NCI-H2171 (cell line): ENCODE data around the gene BMP8B.
"Not testable (repeated sequence)": the region's sequence is repeated elsewhere in the genome, so short reads cannot be mapped to it uniquely, and the experiment has no call there.

Experiments used
- DNase-seq: peaks from one replicate; lab custom pipeline; 2025; lab: John Stamatoyannopoulos, UW

The BMP8B gene

DNA sequence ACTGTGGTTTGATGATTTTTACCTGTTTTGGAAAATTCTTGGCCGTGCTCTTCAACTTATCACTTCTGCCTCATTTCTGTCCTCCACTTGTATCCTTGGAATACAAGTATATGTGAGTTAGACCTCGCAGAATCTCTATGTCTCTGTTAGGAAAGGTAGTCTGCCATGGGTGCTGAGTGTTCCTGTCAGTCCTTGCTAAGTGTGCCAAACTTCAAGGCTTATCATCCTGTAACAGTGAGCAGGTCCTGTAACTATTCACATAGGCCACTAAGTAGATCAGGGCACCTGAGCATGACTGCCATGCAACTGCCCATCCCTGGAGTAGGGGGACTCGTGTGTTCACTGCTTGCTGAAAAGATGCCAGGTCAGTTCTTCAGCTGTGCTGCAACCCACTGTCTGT, 24.2 kb upstream of the BMP8B start:
- DNase-seq, result no peak

DNA sequence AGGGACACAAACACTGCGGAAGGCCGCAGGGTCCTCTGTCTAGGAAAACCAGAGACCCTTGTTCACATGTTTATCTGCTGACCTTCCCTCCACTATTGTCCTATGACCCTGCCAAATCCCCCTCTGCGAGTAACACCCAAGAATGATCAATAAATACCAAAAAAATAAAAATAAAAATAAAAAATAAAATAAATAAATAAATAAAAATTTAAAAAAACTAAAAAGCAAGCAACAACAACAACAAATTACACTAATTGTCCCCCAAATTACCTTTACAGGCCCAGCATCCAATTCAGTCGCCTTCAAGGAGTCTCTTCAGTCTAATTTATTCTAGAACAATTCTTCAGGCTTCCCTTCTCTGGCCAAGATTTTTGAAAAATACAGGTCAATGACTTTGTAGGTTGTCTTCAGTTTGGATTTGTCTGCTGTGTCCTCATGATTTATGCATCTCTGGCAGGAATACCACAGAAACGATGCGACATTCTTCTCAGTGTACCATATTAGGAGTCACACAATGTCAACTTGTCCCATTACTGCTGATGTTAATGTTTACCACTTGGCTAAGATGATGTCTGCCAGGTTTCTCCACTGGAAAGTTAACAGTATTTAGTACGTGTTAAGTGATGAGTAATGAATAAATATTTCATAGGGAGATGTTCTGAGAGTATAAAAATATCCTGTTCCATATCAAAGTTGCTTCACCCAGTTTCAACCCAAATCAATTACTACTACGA, 20.3 kb upstream of the BMP8B start:
- DNase-seq, result no peak

DNA sequence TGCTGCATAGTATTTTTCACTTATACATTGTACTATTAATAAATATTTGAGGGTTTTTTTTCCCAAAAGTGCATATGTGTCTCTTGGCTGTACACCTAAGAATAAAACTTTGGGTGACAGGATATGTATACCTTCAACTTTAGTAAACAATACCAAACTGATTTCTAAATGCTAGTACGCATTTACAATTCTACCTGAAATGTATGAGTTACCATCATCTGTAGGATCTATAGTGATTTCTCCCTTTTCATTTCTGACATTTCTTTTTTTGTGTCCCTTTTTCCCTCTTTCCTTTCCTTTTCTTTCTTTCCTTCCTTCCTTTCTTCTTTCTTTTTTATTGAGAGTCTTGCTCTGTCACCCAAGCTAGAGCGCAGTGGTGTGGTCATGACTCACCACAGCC, 16.7 kb upstream of the BMP8B start:
- DNase-seq, result no peak

DNA sequence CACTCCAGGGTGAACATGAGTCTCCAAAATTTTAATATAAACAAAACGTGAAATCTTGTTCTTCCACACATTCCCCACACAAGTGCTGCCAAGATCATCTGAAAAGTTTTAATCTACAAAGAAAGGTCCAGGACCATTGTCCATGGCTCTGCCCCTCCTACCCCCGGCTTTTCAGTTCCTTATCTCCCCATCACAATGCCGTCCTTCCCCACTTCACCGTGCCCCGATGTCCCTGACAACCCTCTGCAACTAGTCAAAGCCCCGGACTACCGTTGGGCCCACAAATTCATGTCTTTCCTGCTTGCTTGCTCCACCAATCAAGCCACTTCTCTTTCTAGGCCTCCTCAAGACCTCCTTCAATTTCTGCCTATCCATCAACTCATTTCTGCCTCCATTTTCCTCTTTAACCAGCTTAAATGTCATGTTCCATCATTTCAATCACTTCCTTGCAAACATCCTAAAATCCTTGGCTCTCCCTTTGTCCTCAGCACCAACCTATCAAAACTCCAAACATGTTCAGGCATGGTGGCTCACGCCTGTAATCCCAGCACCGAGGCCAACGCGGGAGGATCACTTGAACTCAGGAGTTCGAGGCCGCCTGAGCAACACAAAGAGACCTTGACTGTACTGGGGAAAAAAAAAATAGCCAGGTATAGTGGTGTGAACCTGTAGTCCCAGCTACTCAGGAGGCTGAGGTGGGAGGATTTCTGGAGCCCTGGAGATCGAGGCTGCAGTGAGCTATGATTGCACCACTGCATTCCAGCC, 14.0 kb upstream of the BMP8B start:
- DNase-seq, result no peak

DNA sequence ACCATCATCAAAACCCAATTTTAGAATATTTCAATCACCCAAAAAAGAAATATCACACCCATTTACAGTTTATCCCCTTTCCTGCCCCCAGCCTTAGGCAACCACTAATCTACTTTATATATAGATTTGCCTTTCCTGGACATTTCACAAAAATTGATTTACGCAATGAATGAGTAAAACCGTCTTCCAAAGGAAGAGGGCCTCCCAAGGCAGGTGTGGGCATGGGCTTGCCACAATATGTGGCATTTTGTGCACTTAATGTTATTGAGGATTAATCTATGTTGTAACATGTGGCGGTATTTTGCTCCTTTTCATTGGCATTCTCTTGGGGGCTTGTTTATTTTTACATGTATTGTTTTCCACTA, 11.8 kb upstream of the BMP8B start:
- no peak for DNase-seq

DNA sequence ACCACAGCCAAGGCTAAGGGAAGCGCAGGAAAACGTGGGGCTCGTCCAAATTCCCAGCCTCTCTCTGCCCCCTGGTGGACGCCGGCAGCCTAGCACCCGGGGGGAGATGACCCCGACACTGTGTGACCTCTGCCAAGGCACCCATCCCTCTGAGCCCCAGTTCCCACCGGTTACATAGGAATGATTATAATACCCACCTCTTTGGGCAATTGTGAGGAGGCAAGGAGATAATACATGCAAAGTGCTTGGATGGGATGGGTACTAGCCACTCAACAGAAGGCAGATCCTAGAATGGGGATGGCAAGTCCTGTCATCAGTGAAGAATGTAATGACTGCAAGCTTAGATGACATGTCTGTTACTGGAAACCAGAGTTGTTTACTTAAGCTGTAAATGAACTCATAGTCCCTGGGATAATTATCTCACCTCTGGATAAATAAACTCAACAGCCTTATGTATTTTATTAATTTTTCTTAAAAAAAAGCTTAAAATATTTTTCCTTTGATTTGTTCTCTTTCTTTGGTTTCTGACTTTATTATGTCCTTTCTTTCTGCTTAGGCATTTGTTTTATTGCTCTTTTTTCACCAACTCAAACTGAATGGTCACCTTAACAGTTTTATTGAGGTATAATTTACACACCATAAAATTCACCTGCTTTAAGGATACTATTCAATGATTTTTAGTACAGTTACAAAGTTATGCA, 11.3 kb upstream of the BMP8B start:
- no peak for DNase-seq

DNA sequence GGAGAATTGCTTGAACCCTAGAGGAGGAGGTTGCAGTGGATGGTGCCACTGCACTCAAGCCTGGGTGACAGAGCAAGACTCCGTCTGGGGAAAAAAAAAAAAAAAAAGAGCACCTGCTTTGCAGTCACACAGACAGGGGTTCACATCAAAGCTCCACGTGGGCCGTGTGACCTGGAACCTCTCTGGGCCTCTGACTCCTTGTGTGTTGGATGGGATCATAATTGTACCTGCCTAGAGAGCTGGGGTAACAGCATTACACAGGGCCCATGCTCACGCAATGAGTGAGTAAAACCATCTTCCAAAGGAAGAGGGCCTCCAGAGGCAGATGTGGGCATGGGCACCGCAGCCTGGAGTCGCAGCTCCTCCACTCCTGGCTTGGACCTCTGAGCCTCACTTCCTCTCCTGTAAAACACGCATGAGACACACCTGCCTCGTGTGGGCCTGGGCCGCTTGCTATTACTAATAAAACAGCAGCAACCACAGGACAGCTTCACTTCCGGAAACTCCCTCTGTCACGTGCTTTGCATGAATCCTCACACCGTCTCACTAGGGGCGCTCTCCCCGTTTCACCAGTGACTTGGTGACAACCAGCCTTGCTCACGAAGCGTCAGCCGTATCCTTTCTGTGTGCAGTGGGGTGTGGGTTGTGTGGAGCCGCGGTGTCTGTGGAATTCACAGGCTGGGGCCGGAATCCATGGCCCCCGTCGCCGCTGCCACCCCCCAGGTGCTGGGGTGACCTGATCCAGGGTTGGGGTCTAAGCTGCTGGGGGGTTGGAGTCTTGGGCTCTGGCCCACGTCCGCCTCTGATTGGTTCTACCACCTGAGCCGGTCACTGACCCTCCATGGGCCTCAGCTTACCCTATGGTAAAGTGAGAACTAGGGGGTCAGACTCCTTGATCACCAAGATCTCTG, 10.4 kb upstream of the BMP8B start:
- not testable (repeated sequence) for DNase-seq

DNA sequence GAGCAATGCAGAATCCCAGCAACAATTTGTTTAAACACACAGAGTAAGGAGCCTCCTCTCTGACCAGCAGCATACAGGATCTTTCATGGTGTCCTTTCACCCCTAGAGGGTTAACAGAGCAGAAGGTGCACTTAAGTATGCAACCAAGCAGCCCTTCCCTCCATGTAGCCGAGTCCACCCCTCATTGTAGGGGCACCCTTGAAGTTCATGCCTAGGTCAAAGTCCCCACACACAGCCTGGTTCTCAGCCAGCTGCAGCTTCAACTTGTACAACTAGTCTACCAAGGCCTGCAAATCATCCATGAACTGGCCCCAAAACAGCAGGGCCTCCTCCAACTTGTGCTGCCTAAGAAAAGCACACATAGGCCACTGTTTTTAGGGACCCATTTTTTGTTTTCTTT, 7.0 kb upstream of the BMP8B start:
- DNase-seq, result no peak

DNA sequence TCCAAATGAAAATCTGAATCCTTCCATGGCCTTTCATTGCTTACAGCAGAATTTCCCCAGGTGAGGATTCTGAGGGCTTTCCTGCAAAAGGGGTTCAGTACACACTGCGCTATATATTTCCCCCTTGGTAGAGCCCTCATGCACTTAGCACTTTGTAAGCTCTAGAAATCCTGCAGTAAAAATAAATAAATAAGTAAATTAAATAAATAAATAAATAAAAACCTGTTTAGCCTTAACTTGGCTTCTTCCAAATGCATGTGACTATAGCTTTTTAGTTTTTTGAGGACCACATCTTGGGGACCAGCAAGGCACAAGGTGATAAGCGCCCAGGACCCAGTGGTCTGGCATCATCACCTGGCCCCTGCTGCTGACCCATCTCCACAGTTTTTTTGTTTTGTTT, 3.2 kb upstream of the BMP8B start:
- no peak for DNase-seq

DNA sequence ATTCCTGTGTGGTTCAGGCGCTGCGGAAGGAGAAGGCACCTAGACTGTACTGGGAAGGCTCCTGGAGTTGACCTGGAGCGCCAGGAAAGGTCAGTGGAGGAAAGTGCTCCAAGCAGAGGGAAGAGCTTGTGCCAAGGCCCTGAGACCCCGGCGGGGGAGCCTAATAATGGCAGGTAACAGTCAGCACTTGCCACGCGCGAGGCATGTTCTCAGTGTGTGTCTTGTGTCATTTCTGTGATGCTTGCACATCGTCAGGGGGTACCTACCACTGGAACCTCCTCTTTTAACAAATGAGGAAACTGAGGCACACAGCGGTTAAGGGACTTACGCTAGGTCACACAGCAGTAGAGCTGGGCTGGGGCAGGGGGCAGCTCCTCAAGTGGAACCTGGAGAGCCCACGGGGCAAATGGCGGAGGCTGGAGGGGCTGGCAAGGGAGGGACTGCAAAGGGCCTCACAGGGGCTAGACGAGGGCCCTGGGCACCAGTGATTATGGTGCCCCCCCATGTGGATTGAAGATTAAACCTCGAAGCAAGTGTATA, 976 bp upstream of the BMP8B start:
- DNase-seq, result no peak

DNA sequence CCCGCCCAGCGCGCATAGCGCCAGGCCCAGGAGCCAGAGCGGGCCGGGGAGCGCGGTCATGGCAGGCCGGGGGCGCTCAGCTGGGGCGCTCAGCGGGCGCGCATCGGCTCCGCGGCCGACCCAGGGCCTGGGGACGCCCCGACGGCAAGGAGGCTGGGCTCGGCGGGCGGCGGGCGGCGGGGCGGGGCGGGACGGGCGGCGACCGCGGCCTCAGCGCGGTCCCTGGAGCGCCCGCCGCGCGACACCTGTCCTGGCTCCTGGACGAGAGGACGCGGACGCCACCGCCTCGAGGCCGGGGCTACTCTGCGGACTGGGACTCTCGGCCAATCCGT, 273 bp downstream of the BMP8B start:
- no peak for DNase-seq

DNA sequence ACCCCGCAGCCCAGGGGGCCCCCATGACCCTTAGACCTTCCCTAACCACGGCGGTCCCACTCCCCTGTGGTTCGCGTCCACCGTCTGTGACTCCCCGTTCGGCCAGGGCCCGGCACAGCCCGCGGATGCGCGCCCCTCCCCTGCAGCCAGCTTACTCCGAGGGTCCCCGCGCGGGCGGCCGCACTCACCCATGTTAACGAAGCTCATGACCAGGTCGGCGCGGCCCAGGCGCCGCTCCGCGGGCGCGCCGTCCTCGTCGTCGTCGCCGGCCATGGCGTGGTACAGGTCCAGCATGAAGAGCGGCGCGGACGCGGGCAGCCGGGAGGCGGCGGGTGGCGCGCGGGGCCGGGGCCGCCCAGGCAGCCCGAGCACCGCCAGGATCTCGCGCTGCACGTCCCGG, 701 bp downstream of the BMP8B start:
- DNase-seq, result not testable (repeated sequence)

DNA sequence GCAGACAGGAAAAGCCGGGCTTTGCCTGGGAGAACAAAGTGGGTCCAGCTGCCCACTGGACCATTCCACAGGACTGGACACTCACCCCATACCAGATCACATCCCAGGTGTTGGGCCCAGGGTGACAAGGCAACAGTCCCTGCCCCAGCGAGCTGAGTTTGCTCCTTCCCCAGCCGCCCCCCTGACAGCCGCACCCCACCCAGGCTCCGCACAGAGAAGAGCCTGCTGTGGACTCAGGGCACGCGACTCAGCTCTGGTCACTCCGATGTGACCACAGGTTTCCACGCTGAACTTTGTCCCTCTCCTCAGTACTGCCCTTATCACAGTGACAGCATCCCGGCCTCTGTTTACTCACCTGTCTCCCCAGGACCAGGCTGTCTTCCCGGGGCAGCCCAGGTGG, 1.2 kb downstream of the BMP8B start:
- DNase-seq, result no peak

DNA sequence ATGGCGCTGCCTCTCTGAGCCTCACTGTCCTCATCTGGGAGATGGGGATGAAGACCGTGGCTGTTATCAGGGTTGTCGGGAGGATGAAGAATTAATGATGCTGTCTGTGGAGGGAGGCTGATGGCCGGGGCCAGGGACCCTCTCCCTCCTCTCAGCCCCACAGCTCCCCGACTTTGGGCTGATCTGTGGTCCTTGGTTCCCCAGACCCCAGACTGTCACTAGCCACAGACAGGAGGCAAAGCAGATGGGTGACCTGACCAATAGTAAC, 1.6 kb downstream of the BMP8B start:
- DNase-seq, result not testable (repeated sequence)

DNA sequence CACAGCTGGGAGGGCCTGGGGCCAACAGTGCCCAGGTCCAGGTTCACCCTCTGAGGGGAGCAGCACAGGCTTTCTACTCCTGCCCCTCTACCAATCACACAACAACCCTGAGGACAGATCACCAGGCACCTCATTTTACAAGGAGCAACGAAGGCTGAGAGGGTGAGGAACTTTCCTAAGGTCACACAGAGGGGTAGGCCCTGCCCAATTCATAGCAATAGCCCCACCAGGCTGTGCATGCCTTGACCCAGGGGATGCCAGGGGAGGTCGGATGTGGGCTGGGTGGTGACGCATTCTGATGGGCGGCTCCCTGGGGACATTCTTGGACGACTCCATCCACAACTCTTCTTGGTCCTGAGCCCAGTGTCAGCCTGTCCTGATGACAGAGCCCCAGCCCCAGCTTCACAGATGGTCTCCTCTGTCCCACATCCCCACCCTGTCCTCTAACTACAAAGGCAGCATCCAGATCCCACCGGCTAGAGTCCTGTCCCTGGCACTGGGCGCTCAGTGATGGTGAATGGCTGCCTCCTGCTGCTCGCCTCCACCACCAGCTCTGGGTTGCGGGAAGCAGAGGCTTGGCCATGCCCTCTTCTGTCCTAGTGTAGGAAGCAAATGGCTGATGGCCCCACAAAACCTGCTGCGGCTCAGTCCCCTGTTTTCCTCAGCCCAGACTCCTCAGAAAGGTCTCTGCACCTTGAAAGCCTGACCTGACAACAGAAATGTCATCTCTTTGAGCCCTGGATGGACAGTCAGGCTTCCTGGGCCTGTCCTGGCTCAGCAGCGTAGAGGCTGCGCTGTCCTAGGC, 2.2 kb downstream of the BMP8B start:
- not testable (repeated sequence) for DNase-seq

DNA sequence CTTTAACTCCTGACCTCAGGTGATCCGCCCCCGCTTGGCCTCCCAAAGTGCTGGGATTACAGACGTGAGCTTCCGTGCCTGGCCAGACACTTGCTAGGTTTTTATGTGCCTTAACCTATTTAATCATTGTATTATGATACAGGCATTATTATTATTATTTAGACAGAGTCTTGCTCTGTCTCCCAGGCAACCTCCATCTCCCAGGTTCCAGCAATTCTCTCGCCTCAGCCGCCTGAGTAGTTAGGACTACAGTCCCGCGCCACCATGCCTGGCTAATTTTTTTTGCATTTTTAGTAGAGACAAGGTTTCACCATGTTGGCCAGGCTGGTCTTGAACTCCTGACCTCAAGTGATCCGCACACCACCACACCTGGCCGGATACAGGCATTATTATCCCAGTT, 6.0 kb downstream of the BMP8B start:
- not testable (repeated sequence) for DNase-seq

DNA sequence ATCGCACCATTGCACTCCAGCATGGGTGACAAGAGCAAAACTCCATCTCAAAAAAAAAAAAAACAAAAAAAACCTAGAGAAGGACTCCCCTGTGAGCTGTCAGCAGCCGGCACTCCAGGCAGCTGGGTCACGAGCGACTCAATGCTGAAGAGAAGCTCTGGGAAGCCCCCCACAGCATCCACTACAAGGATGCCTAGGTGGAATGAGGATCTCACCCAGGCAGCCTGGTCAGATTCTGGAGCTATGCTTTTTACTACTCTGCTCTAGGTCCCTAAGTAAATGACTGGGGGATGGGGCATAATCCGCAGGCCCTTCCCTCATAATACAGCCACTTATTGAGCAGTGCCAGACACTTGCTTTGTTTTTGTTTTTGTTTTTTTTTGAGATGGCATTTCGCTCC, 6.6 kb downstream of the BMP8B start:
- no peak for DNase-seq

DNA sequence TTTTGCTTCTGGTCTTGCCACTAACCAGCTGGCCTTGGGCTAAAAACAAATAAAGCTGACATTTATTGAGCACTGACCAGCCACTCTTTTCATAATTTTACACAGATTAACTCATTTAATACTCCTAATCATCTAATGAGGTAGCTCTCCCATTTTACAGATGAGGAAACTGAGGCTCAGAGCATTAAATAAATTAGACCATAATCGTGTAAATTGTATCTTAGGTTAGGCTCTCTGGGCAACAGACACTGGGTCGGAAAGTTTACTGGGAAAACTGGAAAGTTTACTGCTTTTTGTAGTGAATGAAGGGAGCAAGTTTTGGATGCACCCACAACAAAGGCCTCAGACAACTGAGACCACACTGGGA, 7.3 kb downstream of the BMP8B start:
- DNase-seq, result no peak

DNA sequence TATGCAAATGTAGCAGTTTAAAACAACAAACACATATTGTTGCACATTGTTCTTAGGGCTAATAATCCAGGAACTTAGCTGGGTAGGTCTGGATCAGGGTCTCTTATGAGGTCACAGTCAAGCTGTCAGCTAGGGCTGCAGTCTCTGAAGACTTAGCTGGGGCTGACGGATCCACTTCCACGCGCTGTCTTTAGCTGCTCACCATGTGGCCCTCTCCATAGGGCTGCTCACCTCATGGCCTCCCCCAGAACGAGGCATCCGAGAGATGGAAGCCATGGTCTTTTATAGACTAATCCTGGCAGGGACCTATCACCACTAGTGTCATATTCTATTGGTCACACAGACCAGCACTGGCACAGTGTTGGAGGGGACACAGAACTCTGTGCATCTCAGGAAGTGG, 8.8 kb downstream of the BMP8B start:
- no peak for DNase-seq

DNA sequence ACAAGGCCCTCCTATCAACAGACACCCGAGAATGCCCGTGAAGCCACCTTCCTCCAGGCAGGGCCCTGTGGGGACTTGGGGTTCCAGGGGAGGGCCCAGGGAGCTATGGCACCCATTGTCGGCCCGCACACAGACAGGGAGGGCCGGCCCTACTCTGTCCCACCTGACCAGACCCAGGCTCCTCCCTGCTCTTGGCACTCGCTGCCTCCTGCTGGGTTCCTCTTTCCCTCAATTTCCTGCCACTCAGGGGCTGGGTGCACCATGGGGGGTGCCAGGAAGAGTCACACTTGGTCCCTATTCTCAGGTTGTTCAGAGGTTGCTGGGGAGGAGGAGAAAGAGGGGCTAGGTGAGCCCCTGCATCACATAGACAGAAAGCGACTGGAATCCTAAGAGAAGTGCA, 9.5 kb downstream of the BMP8B start:
- DNase-seq, result no peak

DNA sequence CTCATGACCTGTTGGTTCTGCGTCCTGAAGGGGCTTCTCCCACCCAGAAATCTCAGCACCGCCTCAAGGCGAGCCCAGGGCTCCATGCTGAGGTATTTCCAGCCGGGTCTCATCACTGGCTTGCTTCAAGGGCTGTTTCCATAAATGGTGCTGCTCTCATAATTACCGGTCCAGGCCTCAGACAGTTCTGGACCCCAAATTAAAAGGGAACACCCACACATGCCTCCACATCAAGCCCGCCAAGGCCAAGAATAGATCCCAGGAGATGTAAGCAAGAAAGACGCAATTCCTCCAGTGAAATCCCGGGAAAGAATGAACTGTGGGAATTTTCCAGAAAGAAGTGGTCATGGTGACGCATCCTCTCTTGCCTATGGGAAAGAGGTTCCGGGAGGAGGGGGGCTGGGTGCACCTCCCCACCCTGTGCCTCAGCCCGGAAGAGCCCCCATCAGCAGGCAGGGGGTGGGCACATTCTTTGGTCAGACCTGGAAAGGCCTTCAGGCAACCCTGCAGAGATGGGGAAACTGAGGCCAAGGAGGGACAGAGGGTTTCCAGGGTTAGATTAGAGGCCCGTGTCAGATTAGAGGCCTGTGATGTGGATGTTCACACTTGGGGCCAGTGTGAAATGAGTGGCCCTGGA, 10.1 kb downstream of the BMP8B start:
- DNase-seq, result not testable (repeated sequence)
